T-helper 17 cell (primary cell): ENCODE results near the gene SPECC1L. TPM values are rescaled to one million over a fixed set of nuclear protein-coding genes. Genes with fewer than 3 reads are reported as not detected.

Experiments used
- ATAC-seq: fragments of 150-1000 bp; cut with Tn5 transposase; 2 replicates; pipeline ENCODE4 v1.10.0; 2021; ENCODE audit warnings: mild to moderate bottlenecking, moderate library complexity
- DNase-seq, 3 donors: peaks; one replicate each; pipeline versions ENCODE4 v3.0.0 to v3.0.0-alpha.2; 2020 to 2021
- H3K9me3 ChIP-seq: one replicate; pipeline ENCODE4 v1.7.0; 2013; ENCODE audit warnings: low read length, mild to moderate bottlenecking; ENCODE audit not compliant: control insufficient read depth, poor library complexity, severe bottlenecking
- H3K27ac Mint-ChIP-seq: one replicate; pipeline ENCODE4 v1.8.0; 2022; ENCODE audit warnings: mild to moderate bottlenecking, moderate library complexity, mixed read lengths
- H3K27me3 Mint-ChIP-seq: one replicate; pipeline ENCODE4 v1.8.0; 2022; ENCODE audit warnings: mixed read lengths
- H3K36me3 Mint-ChIP-seq: one replicate; pipeline ENCODE4 v1.8.0; 2022; ENCODE audit warnings: low read depth, mixed read lengths
- H3K4me1 Mint-ChIP-seq: one replicate; pipeline ENCODE4 v1.8.0; 2022; ENCODE audit warnings: mild to moderate bottlenecking, mixed read lengths
- H3K4me3 Mint-ChIP-seq: one replicate; pipeline ENCODE4 v1.8.0; 2022; ENCODE audit warnings: mild to moderate bottlenecking, moderate library complexity, mixed read lengths
- total RNA-seq, 4 donors: library from RNA in 2 of 4; stranded (reverse) in 2 of 4; gene quantifications; one replicate each; pipeline ENCODE4 v1.2.3 and lab custom pipeline; 2022 to 2026

The SPECC1L gene
- total RNA-seq, 2 donors from 2014 or later: 34.9 to 35.2 TPM

GRCh38 chr22:24426851-24427499 lies 156.3 kb downstream of the SPECC1L start:
- Mint-ChIP-seq H3K27me3 (no peaks in the 10 kb centered on the region), H3K36me3 (peaks cover 3% of the 10 kb centered on the region), H3K4me1 (peaks cover 53% of the 10 kb centered on the region), H3K27ac (peak overlapping the region; percentile 97), H3K4me3 (peak overlapping the region; percentile 99)
- ATAC-seq (no peak), DNase-seq (no peak)
- H3K9me3 ChIP-seq: no peaks in the 10 kb centered on the region

- Mint-ChIP-seq H3K27me3 (no peaks in the 10 kb centered on the region), H3K4me3 (peak within 1 kb of the TSS; percentile 99), H3K4me1 (peaks cover 56% of the 10 kb centered on the region), H3K27ac (peak within 1 kb of the TSS; percentile 97), H3K36me3 (peaks cover 3% of the 10 kb centered on the region)
- peak; percentile 89 for ATAC-seq
- H3K9me3 ChIP-seq: no peaks in the 10 kb centered on the region
- peak; percentile 70 to 78 (median 74) for DNase-seq
These were observed 157.0 kb downstream of the SPECC1L start, which contains the start of gene ADORA2A for GRCh38 chr22:24427500-24428164. Gene ADORA2A, plus strand, starts transcription at chr22:24427599. Its CDS starts 5,806 bp downstream, at chr22:24433405.

GRCh38 chr22:24428751-24429410 lies 158.2 kb downstream of the SPECC1L start:
- H3K9me3 ChIP-seq: no peaks in the 10 kb centered on the region
- no peak for DNase-seq
- Mint-ChIP-seq H3K36me3 (peaks cover 3% of the 10 kb centered on the region), H3K27me3 (no peaks in the 10 kb centered on the region), H3K27ac (peak overlapping the region; percentile 97), H3K4me1 (peaks cover 62% of the 10 kb centered on the region), H3K4me3 (peak overlapping the region; percentile 99)
- ATAC-seq: no peak

DNA sequence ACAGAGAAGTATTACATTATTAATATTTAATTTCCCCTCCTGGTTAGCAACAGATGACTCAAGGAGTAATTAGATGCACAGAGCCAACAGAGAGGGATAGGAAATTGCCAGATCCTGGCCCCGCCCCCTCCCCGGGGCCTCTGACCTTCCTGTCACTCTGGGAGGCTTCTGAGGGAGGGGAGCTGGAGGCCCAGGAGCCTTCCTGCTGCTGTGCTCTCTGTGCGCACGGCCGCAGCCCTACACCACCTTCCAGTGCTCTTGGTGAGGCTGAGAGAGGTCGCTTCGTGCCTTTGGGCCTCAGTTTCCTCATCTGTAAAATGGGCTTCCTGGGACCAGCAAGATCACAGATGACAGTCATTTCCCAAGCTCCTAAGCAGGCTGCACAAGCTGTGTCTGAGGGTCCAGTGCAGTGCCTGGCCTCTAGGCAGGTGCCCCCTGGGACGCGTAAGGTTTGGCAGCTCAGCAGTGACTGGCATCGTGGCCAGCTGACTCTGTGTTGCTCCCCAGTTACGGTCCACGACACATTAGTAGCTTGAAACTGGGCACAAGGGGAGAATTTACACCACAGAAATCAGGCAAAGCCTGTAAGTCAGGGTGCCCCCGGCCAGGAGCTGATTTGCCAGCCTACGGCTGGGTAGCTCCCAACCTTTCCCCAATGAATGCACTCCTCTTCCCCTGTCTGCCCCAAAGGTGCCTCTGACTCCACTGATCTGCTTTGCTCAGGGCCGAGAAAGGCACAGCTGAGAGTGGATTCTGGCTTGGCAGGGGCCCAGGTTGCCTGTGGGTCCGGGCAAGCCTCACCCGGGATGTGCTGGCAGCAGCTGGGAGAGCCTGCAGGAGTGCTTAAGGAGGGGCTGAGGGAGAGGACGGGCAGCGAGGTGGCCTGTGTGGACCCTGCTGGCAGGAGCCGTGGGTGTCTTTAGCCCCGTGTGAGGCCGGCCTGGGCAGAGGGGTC lies 159.1 kb downstream of the SPECC1L start:
- H3K9me3 ChIP-seq: no peaks in the 10 kb centered on the region
- peak overlapping the region; percentile 99 for H3K4me3 Mint-ChIP-seq
- H3K4me1 Mint-ChIP-seq: peaks cover 70% of the 10 kb centered on the region
- H3K27me3 Mint-ChIP-seq: no peaks in the 10 kb centered on the region
- peak overlapping the region; percentile 97 for H3K27ac Mint-ChIP-seq
- DNase-seq (peak in 1 of 3 donors; percentile 43), ATAC-seq (no peak)
- peaks cover 3% of the 10 kb centered on the region for H3K36me3 Mint-ChIP-seq

DNA sequence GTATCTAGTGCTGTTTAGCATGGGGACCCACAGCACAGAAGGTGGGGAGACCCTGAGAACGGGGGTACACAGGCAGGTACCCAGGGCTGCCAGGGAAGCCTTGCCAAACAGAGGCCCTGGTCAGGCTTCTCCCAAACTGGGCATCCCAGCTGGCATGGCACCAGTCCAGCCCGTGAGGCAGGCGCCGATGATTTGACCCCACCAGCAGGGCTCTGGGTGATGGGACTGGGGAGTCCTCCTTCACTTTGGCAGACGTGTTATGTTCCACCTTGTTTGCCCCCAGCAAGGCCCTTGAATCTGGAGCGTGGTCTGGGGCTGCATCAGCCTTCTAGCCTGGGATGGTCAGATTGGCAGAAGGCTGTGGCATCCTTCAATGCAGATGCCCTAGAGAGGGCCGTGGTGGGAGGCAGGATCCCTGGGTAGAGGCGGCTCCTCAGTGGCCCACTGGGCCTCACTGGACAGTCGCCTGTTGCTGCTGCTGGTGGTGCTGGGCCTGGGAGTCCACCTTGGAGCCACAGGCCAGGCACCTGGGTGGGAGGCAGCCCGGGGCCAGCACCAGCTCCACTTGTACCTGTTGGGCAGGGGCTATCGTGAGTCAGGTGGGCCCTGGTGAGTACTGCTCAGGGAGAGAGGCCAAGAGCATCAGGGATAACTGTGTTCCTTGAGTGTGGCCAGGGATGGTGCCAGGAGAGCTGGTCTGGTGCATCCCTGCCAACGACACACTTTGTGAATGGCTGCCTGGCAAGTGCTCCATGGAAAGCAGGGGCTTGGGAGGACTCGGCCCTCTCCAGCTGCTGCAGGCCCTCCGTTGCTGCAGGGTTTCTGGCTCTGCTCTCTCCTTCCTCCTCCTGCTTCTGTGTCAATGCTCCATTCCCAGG lies 160.0 kb downstream of the SPECC1L start:
- DNase-seq (no peak), ATAC-seq (no peak)
- H3K36me3 Mint-ChIP-seq: peaks cover 3% of the 10 kb centered on the region
- peak overlapping the region; percentile 75 for H3K4me3 Mint-ChIP-seq
- H3K27me3 Mint-ChIP-seq: no peaks in the 10 kb centered on the region
- H3K4me1 Mint-ChIP-seq: peaks cover 73% of the 10 kb centered on the region
- H3K9me3 ChIP-seq: no peaks in the 10 kb centered on the region
- H3K27ac Mint-ChIP-seq: peak overlapping the region; percentile 97

DNA sequence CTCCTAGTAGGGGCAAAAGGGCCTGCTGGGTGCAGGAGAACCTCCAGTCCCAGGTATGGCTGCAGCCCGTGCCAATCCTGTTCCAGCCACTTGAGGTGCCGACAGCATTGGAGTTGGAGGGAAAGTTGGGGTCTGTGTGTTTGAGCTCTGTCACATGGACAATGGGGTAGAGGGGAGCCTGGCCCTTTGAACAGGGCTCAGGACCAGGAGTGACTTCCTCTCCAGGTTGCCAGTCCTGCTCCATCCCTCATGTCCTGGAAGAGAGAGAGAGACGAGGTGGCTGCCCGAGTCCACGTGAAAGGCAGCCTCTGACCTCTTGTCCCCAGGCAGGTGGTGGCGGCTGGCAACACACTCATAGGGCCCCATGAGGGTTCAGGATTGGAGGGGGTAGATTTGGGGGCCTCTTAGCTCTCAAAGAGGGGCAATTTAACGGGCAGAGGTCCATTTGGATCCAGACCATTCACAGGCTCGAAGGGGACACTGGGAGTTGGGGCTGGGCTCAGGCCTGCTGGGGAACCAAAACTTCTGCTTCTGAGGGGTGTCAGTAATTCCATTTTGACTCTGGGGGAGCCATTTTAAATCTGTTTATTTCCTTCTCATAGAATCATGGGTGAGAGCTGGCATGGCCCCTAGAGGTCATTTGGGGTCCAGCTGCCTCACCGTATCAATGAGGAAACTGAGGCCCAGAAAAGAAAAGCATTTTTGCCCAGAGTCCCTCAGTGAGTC lies 160.8 kb downstream of the SPECC1L start:
- H3K27me3 Mint-ChIP-seq: no peaks in the 10 kb centered on the region
- DNase-seq: no peak
- H3K9me3 ChIP-seq: no peaks in the 10 kb centered on the region
- peak overlapping the region; percentile 75 for H3K4me3 Mint-ChIP-seq
- peaks cover 3% of the 10 kb centered on the region for H3K36me3 Mint-ChIP-seq
- H3K27ac Mint-ChIP-seq: peak overlapping the region; percentile 97
- ATAC-seq: no peak
- peaks cover 65% of the 10 kb centered on the region for H3K4me1 Mint-ChIP-seq

GRCh38 chr22:24432059-24432853 lies 161.6 kb downstream of the SPECC1L start:
- peaks cover 62% of the 10 kb centered on the region for H3K4me1 Mint-ChIP-seq
- H3K27ac Mint-ChIP-seq: peak overlapping the region; percentile 97
- peak overlapping the region; percentile 36 for H3K4me3 Mint-ChIP-seq
- DNase-seq: no peak
- no peaks in the 10 kb centered on the region for H3K9me3 ChIP-seq
- no peak for ATAC-seq
- H3K27me3 Mint-ChIP-seq: no peaks in the 10 kb centered on the region
- peaks cover 3% of the 10 kb centered on the region for H3K36me3 Mint-ChIP-seq

DNA sequence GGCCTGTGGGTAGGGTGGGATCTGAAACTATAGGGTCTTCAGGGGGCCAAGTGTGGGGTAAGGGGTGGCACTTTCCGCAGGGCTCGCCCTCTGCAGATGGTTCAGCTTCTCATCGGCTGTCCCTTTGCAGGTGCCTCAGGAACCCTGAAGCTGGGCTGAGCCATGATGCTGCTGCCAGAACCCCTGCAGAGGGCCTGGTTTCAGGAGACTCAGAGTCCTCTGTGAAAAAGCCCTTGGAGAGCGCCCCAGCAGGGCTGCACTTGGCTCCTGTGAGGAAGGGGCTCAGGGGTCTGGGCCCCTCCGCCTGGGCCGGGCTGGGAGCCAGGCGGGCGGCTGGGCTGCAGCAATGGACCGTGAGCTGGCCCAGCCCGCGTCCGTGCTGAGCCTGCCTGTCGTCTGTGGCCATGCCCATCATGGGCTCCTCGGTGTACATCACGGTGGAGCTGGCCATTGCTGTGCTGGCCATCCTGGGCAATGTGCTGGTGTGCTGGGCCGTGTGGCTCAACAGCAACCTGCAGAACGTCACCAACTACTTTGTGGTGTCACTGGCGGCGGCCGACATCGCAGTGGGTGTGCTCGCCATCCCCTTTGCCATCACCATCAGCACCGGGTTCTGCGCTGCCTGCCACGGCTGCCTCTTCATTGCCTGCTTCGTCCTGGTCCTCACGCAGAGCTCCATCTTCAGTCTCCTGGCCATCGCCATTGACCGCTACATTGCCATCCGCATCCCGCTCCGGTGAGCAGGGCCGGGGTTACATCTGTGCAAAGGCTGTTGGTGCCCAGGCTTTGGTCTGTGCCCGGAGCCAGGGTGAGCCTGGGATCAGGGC lies 162.6 kb downstream of the SPECC1L start:
- Mint-ChIP-seq H3K27me3 (no peaks in the 10 kb centered on the region), H3K4me3 (no peak overlapping the region), H3K27ac (peak overlapping the region; percentile 97), H3K4me1 (peaks cover 60% of the 10 kb centered on the region), H3K36me3 (peaks cover 3% of the 10 kb centered on the region)
- DNase-seq (no peak), ATAC-seq (no peak)
- no peaks in the 10 kb centered on the region for H3K9me3 ChIP-seq

DNA sequence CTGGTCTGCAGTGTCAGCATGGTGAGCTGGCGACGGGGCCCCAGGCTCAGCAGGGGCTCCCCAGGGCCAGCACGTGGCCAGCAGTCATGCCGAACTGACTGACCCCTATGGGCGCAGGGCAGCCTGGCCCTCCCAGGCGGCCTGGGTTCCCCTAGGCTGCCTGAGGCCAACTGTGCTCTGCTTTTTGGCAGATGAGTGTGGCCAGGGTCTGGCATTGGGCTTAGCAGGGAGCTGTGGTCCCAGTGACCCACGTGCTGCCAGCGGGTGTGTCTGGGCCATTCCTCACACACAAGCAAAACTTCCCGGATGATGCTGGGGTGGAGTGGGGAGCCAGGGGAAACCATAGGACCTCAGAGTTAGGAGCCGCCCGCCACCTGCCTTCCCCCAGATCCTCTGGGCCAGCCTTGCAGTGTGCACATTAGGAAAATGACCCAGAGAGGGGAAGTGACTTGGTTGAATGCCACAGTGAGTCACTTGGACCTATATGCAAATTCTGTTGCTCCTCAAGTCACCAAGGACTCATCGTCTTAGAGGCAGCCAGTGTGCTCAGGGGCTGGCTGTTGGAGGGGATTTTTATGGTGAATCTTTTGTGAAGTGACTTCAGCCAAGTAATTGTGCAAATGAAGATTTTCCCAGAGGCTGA lies 163.3 kb downstream of the SPECC1L start:
- H3K4me1 Mint-ChIP-seq: peaks cover 54% of the 10 kb centered on the region
- no peaks in the 10 kb centered on the region for H3K9me3 ChIP-seq
- DNase-seq: peak in 1 of 3 donors; percentile 36
- no peaks in the 10 kb centered on the region for H3K27me3 Mint-ChIP-seq
- H3K36me3 Mint-ChIP-seq: no peaks in the 10 kb centered on the region
- ATAC-seq: peak; percentile 61
- H3K27ac Mint-ChIP-seq: peak overlapping the region; percentile 97
- peak overlapping the region; percentile 93 for H3K4me3 Mint-ChIP-seq
